CD4-positive, alpha-beta T cell treated with Interleukin-17A for 4 hours (primary cell): ENCODE data around the gene UTP11.

ENCODE experiments used
- DNase-seq: peaks from one replicate; pipeline ENCODE4 v3.0.0-alpha.2; 2020; ENCODE audit warnings: mixed read lengths

The UTP11 gene

DNA sequence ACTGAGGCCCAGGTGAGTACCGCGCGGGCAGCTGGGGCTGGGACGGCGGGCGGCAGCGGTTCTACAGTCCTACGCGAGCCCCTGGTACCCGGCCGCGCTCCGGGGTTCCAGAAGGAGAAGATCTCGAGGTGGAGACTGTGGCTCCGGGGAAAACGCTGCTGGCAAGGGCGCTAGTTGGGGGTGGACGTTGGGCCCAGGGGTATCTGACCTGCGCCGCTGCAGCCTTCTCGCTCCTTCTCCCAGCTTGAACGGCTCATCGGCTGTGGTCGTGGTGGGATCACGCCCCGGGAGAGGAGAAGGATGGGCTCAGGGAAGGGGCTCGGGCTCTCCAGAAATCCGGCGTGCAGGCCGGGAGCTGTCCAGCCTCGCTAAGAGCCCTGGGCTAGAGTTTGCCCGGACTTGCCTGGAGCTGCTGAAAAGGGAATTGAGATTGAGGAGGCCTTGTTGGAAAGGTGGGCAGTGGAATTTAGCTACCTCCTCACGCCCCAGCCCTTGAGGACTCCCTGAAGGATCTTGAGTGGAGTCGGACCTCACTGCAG, 35.1 kb downstream of the UTP11 start:
- no peak for DNase-seq

GRCh38 chr1:38050397-38051078, 38.0 kb downstream of the UTP11 start:
- DNase-seq = no peak

GRCh38 chr1:38051079-38051543, 38.6 kb downstream of the UTP11 start:
- DNase-seq = no peak

DNA sequence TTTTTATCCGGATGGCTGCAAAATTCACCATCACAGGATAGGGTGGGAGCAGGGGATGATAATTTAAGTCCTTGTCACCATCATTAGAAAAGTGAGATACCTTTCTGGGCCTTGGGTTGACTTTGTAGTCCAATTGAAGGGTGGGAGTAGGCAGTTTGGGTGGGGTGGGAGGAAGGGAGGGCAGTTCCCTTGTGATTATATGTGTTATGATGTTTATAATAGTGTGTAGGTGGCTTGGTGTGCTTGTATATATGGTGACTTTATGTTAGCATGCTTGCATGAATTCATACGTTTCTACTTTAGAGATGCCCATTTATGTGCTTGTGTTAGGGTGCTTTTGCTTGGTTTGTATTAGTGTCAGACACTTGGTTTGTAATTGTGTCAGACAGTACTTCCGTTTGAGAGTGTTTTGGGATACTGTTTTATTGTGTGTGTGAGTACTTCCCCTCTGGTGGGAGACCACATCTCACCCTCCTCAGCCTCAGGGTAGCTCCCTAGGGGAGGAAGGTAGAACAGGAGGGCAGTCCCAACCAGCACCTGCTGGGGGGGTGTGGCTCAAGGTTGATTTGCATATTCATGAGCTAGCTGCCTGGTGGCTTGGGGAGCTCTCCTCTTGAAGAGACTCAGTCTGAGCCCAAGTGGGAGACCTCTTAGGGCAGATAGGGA, 40.3 kb downstream of the UTP11 start:
- DNase-seq = no peak

GRCh38 chr1:38053416-38054091, 41.0 kb downstream of the UTP11 start:
- DNase-seq = no peak

DNA sequence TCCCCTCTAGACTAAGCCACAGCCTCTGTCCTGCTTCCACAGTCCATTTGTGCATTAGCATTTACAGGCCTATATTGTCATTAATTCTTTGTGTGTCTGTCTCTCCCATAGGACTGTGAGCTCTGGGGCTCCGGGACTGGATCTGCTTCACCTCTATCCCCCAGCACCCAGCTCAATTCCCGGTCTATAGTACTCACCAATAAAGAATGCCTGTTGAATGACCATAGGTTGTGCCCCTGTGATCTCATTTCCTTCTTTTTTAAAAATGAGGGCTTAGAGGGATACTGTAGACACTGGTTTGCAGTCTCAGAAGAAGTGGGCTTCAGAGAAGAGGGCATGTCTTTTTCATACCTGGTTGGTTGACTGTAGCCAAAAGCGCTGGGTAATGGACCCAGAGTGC, 42.9 kb downstream of the UTP11 start:
- DNase-seq = no peak

DNA sequence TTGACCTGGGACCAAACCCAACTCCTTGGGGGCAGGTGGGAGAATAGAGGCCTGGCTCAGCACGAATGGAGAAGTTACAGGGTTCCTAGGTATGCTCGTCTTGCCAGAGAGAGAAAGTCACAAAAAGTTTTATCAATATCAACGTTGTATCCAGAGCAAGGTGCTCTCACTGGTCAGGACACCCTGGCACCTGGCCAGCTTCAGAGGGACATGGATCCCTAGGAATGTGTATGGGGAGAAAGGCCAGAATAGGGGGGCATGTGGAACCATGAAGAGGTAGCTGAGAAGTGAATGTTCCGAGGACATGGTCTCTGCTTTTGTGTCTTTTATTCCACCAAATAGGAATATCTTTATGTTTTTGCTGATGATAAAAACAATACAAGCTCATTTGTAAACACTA, 43.4 kb downstream of the UTP11 start:
- no peak for DNase-seq

DNA sequence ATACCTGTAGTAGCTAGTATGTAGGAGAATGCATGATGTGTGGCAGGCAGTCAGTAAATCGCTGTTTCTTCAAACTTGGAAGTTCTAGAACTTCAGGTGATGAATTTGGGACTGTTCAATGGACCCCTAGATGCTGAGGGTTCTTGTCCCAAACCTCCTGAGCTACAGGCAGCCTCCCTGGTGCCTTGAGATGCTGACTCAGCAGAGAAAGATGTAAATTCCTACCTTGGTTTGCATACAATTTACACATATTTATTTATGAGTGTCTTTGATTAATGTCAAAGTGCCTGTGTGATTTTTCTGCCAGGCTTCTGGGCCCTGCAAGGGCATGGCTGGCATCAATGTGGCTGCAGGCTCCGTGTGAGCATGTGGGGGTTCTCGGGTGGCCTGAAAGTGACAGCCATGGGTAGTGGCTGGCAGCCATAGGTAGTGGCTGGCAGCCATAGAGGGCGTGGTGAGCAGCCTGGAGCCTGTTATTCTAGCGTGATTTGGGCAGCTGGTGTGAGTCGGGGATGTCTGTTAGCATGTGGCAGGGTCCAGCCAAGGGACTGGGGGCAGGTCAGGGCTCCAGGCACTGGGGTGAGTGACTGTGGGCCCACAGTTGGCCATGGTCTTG, 47.2 kb downstream of the UTP11 start:
- DNase-seq = no peak

GRCh38 chr1:38060498-38060897, 48.0 kb downstream of the UTP11 start:
- DNase-seq = no peak

DNA sequence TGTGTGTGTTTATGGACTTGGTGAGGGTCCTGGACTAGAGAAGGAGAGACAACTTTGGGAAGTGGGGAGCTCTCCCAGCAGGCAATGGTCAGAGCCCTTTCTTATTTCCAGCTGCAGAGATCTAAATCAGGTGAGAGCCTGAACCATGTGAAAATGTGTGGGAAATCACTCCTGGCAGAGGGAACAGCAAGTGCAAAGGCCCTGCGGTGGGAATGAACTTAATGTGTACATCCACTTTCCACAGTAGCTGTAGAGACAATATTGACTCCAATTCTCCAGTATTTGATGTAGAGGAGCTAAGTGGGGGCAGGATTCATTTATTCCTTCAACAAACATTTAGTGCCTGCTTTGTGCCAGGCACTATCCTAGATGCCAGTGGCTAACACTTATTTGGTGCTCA, 48.8 kb downstream of the UTP11 start:
- DNase-seq = no peak

DNA sequence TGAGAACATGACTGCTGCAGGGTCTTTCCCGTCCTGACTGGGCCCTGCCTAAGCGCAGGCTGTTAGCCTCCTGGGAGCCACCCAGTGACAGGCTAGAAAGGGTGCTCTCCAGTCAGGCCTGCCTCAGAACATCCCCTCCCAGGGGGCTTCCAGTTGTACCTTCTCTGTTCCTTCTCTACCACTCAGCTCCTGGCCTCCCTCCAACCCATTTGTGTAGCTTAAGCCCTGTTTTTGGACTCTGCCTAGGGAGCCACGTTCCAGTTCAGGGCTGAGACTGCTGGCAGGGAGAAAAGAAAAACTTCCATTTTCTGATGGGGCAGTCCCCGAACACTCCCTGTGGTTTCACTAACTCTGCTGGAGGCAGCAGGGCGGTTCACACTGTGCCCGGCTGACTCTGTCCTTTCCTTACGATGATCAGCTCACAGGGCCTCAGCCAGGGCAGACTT, 49.4 kb downstream of the UTP11 start:
- no peak for DNase-seq

DNA sequence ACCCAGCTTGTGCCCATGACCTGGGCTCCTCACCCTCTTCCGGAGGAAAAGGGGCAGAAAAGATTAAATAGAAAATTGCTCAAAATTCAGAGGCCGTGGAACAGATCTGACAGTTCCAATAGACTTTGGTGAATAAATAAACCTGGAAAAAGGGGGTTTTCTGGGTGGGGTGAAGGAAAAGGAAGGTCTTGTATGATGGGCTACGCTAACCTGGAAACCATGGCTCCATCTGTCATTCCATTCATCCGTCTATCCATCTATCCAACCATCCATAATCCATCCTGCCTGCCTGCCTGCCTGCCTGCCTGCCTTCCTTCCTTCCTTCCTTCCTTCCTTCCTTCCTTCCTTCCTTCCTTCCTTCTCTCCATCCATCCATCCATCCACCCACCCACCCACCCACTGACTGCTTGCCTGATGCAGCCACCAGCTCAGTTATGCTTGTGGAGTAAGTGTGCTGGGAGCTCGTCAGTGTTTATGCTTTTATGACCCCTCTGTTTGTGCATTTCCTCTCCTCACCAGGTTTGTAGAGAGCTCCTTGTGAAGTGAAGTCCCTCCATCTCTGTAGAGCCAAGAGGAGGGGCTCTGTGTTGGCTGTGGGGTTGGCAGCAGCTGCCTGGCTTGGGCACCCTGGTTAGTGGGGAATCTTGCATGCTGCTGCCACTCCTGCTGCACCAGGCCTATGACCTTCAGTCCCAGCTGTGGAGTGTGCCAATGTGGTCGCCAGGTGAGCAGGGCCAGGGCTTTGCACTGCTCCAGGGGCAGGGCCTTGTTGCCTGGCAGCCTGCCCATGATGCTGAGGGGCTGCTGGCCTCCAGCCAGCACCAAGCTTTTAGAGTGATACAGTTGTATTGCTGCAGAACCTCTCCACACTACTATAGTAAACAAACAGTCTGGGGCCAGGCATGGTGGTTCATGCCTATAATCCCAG, 50.1 kb downstream of the UTP11 start:
- DNase-seq = no peak

GRCh38 chr1:38063616-38064015, 51.1 kb downstream of the UTP11 start:
- no peak for DNase-seq

GRCh38 chr1:38064197-38064903, 51.8 kb downstream of the UTP11 start:
- no peak for DNase-seq

DNA sequence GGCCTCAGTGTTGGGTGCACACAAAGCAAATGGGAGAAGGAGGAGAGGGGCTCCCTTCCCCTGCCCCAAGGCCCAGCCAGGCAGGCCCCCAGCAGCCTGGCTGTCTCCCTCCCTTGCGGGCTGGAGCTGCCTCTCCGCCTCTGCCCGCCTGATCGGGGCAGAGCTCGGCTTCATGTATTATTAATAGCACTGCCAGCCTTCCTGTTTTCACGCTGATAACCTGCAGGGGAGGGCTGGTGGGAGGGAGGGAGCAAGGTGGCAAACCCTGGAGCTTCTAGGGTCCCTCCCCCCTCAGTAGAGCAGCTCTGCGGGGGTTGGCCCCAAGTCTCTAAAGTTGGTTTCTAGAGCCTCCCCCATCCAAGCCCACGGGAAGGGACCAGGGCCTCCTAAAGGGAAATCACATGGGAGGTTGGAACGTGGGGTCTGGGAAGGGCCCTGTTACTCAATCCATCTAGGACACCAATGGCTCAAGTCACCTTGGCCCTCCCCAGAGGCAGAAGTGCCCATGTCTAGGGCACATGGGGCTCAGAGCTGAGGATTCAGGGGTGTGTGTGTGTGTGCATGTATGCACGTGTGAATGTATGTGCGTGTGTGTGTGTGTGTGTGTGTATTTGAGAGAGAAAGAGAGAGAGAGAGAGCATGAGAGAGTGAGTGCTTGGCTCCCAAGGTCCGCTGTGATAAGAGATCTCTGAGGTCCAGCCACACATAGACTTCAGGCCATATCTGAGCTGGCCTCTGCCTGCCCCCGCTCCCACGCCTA, 55.9 kb downstream of the UTP11 start:
- DNase-seq = no peak

DNA sequence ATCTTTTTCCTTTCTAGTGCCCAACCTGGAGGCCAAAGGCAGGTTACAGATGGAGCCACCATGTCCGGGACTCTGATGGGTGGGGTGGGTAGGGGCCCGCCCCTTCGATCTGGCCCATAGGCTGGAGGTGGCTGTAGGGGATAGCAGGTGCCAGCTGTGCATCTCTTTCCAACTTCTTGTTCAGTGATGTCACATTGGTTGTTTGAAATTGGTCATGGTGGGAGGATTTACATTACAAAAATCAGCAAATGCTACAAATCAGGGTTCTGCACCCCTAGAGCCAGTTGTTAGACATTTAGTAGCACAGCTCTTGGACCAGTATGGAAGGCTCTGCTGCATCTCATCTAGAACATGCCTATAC, 56.4 kb downstream of the UTP11 start:
- no peak for DNase-seq

- no peak for DNase-seq
Observed at GRCh38 chr1:38071312-38072256, 59.0 kb downstream of the UTP11 start.

GRCh38 chr1:38072858-38073257, 60.3 kb downstream of the UTP11 start:
- no peak for DNase-seq

- no peak for DNase-seq
Observed at GRCh38 chr1:38073534-38074301, 61.2 kb downstream of the UTP11 start.
